NCI-H2196 (cell line): ENCODE results near the gene TMEM242.

Experiments used
- DNase-seq: peaks from one replicate; lab custom pipeline; 2025; ENCODE audit not compliant: unreplicated experiment; lab: John Stamatoyannopoulos, UW

The TMEM242 gene

DNA sequence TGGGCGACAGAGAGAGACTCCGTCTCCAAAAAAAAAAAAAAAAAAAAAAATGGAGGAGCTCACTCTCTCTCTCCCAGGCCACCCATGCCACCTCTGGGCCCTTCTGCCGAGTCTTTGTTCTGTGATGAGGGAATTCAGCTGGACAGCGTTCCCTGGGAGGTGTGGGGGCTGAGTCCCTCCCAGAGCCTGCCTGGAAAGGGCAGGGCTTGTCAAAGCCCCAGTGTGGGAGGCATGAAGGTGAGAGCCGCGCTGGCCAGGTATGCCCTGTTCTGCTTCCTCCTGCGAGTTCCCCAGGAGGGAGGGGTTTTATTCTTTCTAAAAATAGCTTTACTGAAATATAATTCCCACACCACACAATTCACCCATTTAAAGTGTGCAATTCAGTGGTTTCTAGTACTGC, 69.6 kb downstream of the TMEM242 start:
- DNase-seq, result no peak

DNA sequence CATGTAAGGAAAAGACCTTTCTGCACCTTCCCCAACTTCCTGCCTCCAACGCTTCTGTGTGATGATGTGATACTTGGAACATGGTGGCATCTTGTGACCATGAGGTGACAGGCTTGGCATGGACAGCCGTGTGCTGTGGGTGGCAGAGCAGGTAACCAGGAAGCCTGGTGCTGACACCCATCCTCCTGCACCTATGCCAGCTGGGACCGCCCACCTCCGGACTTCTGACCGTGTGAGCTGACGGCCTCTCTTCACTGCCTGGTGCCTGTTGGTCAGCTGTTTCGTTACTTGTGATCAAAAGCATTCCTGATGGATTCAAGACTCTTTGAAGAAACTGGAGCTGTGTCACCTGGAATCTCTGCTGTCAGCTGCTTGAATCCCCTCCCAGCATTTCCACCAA, 70.3 kb downstream of the TMEM242 start:
- DNase-seq, result no peak

DNA sequence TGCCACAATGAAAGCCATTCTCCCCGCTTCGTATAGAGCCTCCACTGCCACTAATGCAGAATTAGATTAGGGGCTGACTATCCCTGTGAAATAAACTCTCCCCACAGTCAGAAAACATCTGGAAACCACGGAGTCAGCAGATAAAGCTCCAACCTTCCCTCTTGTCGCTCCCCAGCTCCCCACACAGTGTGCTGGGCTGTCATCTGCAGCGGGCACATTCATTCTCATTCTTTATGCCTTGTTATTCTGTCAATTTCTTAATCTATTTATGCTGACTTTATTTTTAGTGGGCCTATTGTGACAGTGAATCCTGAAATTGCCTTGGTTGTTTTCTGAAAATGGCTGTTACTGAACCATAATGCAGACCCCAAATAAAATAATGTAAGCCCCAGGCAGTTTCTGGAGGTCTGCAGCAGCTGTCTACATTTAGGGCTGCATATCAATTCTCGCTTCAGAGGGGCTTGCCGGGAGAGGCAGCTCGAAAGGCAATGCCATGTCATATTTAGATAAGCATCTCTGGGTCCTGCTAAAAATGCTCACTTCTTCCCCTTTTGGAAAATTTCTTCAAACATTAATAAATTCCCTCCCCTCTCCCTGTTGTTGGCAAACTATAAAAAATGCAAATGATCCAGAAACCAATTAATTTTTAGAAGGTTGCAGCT, 71.6 kb downstream of the TMEM242 start:
- DNase-seq, result no peak

DNA sequence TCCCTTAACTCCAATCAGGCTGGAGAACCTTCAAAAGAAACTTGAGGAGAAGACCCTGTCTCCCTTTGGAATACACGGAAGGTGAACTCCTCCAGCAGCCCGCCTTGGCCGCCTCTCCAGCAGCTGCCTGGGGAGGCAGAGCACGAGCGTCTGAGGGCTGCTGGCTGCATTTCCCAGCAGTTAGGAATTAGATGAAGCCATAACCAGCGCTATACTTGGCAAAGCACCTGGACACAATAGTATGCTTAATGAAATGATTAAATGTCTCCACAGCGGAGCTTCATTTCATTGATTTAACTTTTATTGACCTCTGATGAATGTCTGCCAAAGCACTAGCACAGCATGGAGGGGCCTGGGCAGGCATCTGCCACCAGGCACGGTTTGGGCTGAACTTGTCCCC, 73.5 kb downstream of the TMEM242 start:
- no peak for DNase-seq

DNA sequence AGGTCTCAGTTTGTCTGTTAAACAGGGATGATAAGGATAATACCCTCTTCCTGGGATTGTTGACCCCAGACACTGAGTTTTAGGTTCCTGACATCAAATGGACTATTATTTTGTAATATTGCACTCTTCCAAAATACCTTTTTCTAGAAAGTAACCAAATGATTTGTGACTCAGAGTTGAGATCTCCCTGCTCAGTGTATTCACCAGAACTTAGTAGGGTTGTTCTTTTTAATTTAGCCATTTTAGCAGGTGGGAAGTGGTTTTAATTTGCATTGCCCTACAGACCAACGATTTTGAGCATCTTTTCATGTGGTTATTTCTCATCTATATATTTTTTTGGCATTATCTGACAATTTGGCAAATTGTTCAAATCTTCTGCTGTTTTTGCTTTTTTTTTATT, 75.1 kb downstream of the TMEM242 start:
- DNase-seq, result no peak

DNA sequence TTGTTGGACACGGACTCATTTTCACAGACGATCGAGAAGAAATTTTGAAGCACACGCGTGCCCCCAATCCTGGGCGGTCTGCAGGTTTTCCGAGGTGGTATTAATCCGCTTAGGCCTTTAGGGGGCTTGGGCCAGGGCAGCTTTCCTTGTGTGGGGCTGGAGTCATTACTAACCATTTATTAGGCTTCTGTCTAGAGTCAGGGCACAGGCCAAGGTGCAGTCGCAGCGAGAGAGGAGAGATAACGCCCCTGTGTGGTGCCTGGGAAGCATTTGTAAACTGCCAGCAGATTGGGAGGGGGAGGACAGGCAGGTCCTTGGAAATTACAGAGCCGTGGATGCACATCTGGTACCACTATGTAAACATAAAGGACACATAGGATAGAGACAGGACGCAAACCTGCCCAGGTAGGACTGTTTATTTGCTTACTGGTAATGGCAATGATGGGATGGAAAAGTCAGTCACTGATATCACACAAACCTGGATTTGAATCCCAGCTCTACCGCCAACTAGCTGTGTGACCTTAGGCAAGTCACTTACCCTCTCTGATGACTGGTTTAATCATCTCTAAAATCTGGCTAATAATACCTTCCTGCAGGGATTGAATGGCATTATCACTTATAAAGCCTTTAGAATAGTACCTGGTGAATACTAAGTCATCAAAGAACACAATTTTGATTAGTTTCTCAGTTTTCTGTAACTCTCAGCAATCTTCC, 76.4 kb downstream of the TMEM242 start:
- no peak for DNase-seq

DNA sequence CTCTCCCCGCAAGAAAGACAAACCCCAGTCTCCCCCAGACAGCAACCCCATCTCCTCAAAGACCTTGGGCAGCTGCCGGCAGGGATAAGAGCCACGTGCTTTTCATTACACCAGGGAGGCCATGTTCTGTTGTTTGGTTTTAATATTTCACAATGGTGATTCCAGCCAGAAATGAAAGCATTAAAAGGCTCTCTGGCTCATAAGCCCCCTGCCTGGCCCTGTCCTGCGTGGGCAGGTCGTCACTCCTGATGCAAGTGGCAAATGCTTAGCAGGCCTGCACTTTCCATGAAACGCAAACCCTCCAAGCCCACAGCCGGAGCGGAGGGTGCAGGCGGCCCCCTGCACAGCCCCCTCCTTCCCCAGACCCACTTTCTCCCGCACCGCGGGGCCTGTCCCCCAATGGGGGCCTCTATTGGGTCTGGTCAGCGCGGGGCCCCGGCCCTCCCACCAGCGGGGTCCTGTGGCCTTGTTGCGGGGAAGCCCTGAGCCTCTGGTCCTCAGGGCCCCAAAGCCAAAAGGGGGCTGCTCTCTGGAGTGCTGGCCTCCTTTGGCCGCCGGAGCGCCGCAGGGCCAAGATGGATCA, 77.2 kb downstream of the TMEM242 start:
- no peak for DNase-seq

DNA sequence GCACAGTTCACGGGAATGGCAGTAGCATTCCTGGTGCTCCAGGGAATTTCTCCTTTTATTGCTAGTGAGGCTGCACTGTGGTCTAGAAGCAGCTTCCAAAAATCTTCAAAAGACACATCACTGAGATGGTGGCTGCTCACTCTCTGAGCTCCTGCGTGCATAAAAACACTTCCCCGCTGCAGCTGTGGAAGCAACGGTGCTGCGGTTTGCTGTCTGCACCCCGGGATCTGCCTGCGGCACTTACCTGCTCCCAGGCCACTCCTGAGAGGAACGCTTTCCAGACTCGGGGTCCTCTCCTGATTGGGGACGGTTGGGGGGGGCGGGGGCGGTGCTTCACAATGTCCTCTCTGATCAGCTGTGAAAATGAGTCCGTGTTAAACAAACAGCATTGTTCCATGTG, 77.9 kb downstream of the TMEM242 start:
- no peak for DNase-seq

DNA sequence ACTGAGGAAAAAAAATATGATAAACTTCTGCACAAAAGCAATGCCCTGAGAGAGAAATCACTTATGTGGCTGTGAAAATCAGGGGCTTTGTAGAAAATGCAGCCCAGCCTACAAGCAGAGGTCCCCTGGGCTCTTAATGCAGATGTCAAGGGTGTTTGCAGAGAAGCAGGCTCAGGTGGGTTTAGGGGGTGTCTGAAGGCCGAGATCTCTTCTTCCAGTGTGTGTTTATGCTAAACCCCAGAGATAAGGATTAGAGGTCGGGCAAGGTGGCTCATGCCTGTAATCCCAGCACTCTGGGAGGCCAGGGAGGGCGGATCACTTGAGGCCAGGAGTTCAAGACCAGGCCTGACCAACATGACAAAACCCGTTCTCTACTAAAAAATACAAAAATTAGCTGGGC, 78.5 kb downstream of the TMEM242 start:
- no peak for DNase-seq

DNA sequence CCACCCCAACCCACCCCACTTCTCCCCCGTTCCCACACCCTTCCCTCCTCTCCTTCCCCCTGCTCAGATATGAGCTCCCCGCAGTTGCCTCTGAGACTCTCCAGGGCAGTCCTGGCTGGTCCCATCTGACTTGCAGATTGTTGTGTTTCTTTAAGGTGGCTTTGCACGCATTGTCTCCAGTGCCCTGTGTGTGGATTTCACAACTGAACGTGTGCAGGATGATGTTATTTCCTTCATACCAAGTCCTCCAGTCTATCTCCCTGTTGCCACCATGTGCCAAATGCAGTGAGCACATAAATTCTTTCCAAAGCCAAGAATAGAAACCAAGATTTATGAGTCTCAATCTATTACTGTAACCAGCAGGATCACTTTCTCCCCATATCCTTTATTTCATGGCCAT, 79.1 kb downstream of the TMEM242 start:
- DNase-seq, result no peak

DNA sequence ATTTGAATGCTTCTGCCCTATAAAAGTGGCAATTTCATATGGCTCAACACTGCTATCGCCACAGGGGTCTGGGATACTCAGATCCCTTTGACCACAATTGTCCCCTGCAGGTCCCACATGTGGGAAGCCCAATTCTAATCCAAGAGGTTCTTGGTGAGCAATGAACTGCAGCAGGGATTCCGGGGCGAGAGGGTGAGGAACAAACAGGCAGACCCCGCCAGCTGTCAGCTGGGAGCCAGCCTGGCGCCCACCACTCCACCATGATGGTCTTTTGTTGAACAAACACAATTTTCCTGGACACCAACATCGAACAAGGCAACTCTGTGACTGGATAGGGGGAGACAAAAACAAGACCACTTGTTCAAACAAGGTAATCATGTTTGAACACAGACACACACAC, 80.5 kb downstream of the TMEM242 start:
- DNase-seq, result no peak

DNA sequence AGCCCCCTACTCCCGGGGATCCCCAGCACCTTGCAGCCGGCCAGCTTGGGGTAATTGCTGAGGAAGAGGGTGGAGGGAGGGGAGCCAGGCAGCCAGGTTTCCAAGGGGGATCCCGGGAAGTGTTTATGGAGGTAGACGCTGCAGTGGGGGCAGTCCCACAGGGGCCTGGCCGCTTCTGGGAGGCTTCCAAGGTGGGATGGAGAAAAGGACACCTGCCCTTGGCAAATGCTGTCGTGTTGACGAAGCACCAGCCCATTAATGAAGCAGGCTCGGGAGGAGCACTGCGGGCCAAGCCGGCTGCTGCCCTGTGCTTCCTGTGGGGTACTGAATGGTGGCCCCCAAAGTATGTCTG, 82.4 kb downstream of the TMEM242 start:
- DNase-seq, result no peak

DNA sequence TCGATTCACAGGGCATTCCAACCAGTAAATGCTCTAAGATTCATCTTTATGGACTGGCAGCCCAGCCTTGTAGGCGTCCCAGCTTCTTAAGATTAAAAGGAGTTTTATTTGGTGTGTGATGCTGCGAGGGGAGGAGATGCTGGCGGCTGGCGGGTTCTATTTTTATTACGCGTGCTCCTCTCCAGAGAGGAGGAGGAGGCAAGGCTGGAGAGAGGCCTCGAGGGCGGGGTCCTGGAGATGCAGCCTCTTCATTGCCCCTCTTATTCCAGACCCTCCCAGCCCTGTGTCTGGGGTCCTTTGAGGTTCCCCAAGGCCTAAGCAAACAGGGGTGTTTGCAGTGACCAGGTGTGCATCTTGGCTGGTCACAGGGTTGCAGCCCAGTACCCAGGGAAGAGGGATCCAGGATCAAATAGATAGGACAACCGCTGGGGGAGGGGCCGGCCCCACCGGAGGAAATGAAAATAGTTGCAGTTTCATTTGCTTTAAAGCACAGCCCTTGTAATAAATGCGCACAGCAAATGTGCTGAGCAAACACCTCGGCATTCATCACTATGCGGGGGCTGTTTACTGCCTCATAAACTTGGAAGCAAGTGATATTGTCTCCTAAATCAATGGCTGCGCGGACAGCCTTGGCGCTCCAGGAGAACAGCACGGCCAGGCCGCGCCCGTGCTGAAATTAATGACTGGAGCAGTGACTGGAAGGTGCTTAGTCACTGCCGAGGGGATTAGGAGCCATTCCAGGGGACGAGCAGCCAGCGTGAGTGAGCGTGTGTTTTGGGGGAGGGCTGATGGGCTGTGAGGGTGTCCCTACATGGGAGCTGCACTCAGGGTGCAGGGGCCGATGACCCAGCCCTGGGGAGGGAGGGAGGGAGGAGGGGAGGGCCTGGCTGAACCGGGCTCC, 83.0 kb downstream of the TMEM242 start:
- DNase-seq, result peak; percentile 34

DNA sequence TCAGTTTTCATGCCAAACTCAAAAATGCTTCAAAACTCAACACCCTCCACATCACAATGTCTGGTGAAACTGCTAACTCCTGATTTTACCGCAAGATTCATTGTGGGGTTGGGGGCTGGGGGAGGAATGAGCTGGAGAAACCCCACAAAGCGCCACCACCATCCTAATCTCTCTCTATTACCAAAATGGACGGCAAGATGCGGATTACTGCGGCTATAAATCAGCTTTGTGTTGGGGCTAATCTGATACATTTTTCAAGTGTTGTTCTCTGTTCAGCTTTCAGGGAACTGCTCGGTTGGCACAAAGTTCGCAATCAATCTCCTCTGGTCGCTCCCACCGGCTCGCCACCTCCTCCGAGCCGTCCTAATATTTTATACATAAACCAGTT, 83.7 kb downstream of the TMEM242 start:
- no peak for DNase-seq
